DOHH2 (cell line): ENCODE measurements around the gene NOD2.

Experiments
- CTCF ChIP-seq: fragments of 200-600 bp; sonication (generic); IDR thresholded peaks from one replicate; pipeline ENCODE4 v1.5.1; 2014; ENCODE audit warnings: antibody characterized with exemption, mild to moderate bottlenecking, low read depth, low read length; ENCODE audit not compliant: poor library complexity, severe bottlenecking
- EZH2phosphoT487 ChIP-seq: fragments of 200-600 bp; sonication (generic); IDR thresholded peaks from 2 replicates; pipeline ENCODE4 v1.6.1; 2017; ENCODE audit warnings: borderline replicate concordance, mild to moderate bottlenecking, antibody characterized with exemption, low read length, moderate library complexity, mixed read lengths

GRCh38 chr16:50704245-50704644 lies 10.8 kb downstream of the NOD2 start:
- TF ChIP-seq CTCF: no peak
- TF ChIP-seq EZH2phosphoT487: no peak
